ENCODE data around the gene GREB1.

DNA sequence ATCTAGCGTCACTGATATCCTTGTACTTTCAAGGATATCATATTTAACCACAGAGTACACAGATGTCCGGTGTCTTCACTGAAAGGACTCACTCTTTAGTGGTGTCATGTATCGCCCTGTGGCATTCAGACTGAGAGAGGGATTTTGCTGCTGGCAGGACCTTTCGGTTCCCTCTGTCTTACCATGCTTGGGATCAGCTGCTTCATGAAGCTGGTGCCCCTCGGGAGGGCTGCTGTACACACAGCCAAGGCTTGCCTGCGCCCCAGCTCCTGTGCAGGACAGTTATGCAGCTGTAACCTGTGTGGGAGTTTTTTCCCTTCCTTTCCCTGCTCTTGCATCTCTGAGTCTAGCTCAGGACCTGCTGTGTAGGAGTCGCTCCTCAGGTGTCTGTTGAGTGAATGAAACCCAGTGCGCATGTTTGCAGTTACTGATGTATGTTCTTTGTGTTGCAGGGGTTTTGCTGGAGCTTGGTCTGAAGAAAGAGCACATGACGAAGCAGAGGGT is 64.4 kb downstream of the GREB1 start:
- no peak for TF ChIP-seq EZH2 (IDR thresholded peaks at IDR 0.05; ENCODE audit: borderline replicate concordance, low read depth, low read length, poor library complexity, severe bottlenecking)
- TF ChIP-seq CTCF (conservative IDR thresholded peaks at IDR 0.05; ENCODE audit: low read depth, low read length) = no peak
